ENCODE measurements around the gene RPL18.
"Not testable (repeated sequence)": the region's sequence is repeated elsewhere in the genome, so short reads cannot be mapped to it uniquely, and the experiment has no call there.

RPL18 gene

DNA sequence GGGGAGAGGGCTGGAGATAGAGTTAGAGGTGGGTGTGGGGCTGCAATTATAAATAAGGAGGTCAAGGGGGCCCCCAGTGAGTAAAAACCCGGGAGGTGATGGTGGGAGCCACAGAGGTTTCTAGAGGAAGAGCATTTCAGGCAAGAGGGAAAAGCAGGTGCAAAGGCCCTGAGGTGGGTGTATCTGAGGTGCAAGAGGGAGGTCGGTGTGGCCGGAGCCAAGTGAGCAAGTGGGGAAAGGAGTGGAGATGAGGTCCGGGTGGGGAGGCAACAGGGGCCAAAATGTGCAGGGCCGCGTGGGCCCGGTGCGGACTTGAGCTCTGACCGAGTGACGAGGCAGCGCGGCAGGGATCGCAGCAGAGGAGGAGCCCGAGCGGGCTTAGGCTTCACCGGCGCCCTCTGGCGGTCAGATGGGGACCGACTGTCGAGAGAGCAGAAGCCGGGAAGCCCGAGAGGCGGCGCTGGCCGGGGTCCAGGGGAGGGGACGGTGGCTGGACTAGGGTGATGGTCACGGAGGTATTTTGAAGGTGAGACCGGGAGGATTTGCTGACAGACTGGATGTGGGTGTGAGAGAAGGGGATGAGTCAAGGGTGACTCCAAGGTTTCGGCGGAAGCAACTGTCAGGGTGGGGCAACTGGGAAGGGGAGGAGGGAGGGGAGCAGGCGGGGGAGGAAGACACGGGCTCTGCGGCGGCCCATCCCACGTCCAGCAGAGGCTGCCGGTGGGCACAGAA, 30.1 kb downstream of the RPL18 start:
- DNase-seq (ENCODE audit: low read depth in 2 of 2): peak; percentile 73 to 76

DNA sequence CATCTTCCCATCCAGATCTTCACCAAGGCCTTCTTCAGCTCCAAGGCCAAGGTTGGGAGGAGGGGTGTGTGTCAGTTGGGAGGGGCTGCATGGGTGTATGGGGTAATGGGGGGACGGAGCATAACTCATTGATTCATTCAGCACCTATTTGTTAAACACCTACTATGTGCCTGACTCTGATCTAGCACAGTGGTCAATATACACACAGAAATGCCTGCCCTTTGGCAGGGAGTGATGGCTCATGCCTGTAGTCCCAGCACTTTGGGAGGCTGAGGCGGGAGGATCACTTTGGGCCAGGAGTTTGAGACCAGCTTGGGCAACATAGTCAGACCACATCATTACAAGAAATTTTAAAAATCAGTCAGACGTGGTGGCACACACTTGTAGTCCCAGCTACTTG, 31.6 kb downstream of the RPL18 start:
- DNase-seq (ENCODE audit: low read depth in 2 of 2): no peak

DNA sequence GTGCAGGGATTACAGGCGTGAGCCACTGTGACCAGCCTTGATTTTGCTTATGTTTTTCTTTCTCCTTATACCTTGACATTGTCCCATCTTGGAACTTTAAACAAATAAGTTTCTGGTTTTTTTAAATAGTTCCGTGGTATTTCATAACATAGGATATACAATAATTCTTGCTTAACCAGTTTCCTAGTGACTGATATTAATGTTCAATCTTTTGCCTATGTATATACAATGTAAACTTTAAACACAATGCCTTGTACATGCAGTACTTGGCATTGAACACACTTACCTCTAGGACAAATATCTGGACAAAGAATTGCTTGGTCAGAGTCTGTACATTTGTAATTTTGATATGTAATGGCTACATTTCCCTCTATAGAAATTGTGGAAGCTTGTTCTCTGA, 36.8 kb downstream of the RPL18 start:
- no peak for DNase-seq (ENCODE audit: low read depth in 2 of 2)

DNA sequence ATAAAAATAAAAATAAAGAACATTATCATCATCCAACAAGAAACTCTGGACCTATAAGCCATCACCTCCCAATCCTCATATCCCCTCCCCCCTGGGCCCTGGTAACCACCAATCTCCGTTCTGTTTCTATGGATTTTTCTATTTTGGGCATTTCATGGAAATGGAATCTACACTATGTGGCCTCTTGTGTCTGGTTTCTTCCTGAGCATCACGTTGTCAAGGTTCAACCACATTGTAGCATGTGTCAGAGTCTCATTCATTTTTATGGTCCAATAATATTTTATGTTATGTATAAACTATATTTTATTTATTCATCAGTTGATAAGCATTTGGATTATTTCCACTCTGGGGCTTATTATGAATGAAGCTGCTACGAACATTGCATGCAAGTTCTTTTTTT, 40.1 kb downstream of the RPL18 start:
- DNase-seq (ENCODE audit: low read depth in 2 of 2): no peak

DNA sequence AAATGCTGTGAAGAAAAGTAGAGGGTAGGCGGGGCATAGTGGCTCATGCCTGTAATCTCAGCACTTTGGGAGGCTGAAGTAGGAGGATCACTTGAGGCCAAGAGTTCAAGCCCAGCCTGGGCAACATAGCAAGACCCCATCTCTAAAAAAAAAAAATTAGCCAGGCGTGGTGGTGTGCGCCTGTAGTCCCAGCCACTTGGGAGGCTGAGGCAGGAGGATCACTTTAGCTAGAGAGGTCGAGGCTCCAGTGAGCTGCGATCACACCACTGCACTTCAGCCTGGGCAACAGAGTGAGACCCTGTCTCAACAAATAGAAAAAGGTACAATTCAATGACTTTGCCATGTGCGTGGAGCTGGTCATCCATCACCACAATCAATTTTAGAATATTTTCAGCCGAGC, 41.1 kb downstream of the RPL18 start:
- not testable (repeated sequence) for DNase-seq (ENCODE audit: low read depth in 2 of 2)

DNA sequence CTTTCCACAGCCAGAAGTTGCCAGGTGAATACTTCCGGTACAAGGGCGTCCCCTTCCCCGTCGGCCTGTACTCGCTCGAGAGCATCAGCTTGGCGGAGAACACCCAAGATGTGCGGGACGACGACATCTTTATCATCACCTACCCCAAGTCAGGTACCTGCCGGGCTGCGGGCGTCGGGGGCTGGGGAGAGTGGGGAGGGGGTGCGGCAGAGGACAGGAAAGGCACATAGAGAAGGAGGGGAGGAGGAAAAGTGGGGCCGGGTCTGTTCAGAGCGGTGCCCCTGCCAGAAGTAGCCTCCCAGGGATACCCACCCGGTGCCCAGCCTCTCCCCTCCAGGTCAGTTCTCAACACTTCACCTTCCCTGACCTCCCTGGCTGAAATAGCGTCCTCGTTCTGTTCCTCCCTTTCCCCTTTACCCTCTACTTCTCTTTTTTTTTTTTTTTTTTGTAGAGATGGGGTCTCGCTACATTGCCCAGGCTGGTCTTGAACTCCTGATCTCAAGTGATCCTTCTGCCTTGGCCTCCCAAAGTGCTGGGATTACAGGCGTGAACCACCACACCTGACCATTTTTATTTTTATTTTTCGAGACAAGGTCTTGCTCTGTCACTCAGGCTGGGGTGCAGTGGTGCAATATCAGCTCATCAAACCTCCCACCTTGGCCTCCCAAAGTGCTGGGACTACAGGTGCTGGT, 42.9 kb downstream of the RPL18 start:
- DNase-seq (ENCODE audit: low read depth in 2 of 2): no peak

DNA sequence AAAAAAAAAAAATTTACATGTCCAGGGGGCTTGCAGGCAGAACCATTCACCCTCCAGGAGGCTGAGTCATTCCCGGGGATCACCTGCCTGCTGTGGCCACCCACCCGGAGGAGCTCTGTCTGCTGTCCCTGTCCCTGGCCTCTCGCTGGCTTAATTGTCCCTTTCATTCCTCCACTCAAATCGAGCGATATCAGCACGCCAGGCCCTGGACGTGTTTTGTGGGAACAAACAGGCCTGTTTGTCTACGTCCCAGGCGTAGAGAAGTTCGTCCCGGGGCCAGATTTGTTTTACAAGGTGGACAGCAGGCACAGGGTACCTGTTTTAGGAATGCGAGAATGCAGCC, 45.8 kb downstream of the RPL18 start:
- DNase-seq (ENCODE audit: low read depth in 2 of 2): no peak

DNA sequence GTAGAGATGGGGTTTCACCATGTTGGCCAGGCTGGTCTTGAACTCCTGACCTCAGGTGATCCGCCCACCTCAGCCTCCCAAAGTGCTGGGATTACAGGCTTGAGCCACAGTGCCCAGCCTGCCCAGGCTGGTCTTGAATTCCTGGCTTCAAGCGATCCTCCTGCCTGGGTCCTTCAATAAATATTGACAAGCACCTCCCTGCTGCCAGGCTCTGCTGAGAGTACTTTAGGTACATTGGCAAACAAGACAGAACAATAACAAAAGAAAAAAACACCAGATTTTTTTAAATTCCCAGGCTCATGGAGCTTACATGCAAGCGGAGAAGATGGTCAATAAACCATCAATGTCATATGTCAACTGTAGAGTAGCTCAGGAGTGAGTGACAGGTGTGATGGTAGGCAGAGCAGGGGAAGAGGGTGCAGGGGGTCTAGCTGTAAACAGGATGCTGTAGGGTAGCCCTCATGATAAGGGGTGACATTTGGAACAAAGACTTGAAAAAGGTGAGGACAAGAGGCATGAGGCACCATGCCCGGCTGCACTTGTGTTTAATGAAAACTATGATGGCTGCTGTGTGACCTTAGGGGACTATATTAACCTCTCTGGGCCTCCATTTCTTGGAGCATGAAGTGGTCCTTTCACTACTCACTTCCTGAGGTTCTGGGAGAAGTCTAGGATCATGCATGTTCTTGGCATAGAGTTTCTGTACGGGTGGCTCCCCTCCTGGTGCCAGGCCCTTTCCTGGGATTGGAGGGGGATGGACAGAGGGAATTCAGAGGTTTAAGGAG, 47.4 kb downstream of the RPL18 start:
- no peak for DNase-seq (ENCODE audit: low read depth in 2 of 2)

DNA sequence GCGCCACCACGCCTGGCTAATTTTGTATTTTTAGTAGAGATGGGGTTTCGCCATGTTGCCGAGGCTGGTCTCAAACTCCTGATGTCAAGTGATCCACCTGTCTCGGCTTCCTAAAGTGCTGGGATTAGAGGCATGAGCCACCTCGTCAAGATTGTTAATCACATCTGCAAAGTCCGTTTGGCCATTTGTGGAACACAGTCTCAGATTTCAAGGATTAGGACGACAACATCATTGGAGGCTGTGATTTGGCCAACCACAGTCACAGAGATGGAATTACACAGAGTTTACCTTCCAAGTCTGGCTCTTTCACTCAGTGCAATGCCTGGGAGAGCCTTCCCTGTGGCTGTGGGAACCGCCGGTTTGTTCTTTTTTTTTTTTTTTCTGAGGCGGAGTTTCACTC, 49.2 kb downstream of the RPL18 start:
- no peak for DNase-seq (ENCODE audit: low read depth in 2 of 2)

DNA sequence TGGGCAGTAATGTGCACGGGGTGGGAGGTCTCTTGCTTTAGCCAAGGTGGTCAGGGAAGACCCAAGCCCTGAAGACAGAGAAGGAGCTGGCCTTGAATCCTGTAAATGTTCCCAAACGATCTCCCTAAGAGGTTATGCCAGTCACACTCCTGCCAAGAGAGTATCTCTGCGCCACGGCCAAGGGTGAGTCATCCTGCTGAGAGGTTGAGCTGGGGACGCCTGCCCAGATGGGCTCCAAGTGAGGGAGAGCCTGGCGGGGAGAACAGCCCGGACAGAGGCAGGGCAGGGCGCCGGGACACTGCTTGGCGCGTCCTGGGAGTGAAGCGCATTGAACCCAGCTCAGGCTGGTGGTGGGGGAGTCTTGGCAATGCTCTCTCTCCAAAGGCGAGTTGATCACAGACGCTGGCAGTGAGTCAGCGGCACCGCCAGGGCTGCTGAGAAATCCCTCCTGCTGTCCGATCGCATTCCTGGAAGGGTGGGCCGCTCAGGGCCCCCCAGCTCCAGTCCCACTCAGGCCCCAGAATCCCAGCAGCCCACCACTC, 50.6 kb downstream of the RPL18 start:
- DNase-seq (ENCODE audit: low read depth in 2 of 2): no peak
